NCI-H1105 (cell line): ENCODE data around the gene OR10G8.
"Not testable (repeated sequence)": the region's sequence is repeated elsewhere in the genome, so short reads cannot be mapped to it uniquely, and the experiment has no call there.

Experiments
- DNase-seq: peaks from one replicate; lab custom pipeline; 2025; lab: John Stamatoyannopoulos, UW

The OR10G8 gene

GRCh38 chr11:124026498-124026897, at the start of gene OR10G8:
OR10G8 (plus strand) TSS chr11:124026798; CDS start chr11:124029623, 2,825 bp downstream.
- DNase-seq: no peak

- DNase-seq: no peak
Observed at GRCh38 chr11:123977731-123978347, 48.8 kb upstream of the OR10G8 start, which contains the start of gene OR10S1. OR10S1 (minus strand) TSS chr11:123977781; CDS start chr11:123977664, 117 bp downstream.

- DNase-seq: no peak
Observed at GRCh38 chr11:123979311-123979710, 47.3 kb upstream of the OR10G8 start.

- no peak for DNase-seq
Observed at GRCh38 chr11:123995119-123995518, 31.5 kb upstream of the OR10G8 start, which contains the start of gene OR10G6. OR10G6 (minus strand) TSS chr11:123995161; CDS start chr11:123995161, 0 bp downstream.

GRCh38 chr11:124012697-124013096, 13.9 kb upstream of the OR10G8 start, which contains the start of gene OR10G4:
OR10G4 (plus strand) TSS chr11:124012997; CDS start chr11:124015575, 2,578 bp downstream.
- DNase-seq: no peak

GRCh38 chr11:124015837-124016236, 10.8 kb upstream of the OR10G8 start:
- DNase-seq: not testable (repeated sequence)

- DNase-seq: no peak
Observed at GRCh38 chr11:124036666-124037065, 10.1 kb downstream of the OR10G8 start.

- DNase-seq: no peak
Observed at GRCh38 chr11:124039557-124039956, 13.0 kb downstream of the OR10G8 start.

GRCh38 chr11:124041254-124041653, 14.7 kb downstream of the OR10G8 start, which contains the start of gene OR10G7:
OR10G7 (minus strand) TSS chr11:124041325; CDS start chr11:124039001, 2,324 bp downstream.
- no peak for DNase-seq

- no peak for DNase-seq
Observed at GRCh38 chr11:124043420-124043819, 16.8 kb downstream of the OR10G8 start.

- DNase-seq: no peak
Observed at GRCh38 chr11:124050748-124051147, 24.1 kb downstream of the OR10G8 start.

GRCh38 chr11:124052966-124053365, 26.4 kb downstream of the OR10G8 start:
- no peak for DNase-seq

- no peak for DNase-seq
Observed at GRCh38 chr11:124068601-124069110, 42.1 kb downstream of the OR10G8 start.

- peak; percentile 92 for DNase-seq
Observed at GRCh38 chr11:124069429-124070401, 43.1 kb downstream of the OR10G8 start.

- peak; percentile 68 for DNase-seq
Observed at GRCh38 chr11:124070915-124071622, 44.5 kb downstream of the OR10G8 start.

- DNase-seq: no peak
Observed at GRCh38 chr11:124071623-124071948, 45.0 kb downstream of the OR10G8 start.

GRCh38 chr11:124072147-124072546, 45.5 kb downstream of the OR10G8 start:
- no peak for DNase-seq

GRCh38 chr11:124074554-124074953, 48.0 kb downstream of the OR10G8 start:
- no peak for DNase-seq

- no peak for DNase-seq
Observed at GRCh38 chr11:124075492-124075840, 48.9 kb downstream of the OR10G8 start.

GRCh38 chr11:124075841-124076651, 49.4 kb downstream of the OR10G8 start:
- DNase-seq: peak; percentile 27

- no peak for DNase-seq
Observed at GRCh38 chr11:124077266-124077665, 50.7 kb downstream of the OR10G8 start.
